Tibial artery (tissue), 4 donors: ENCODE results near the gene SEC16B.

Experiments
- DNase-seq, 2 donors: peaks; one replicate each; pipeline ENCODE4 v3.0.0-alpha.2; 2019
- H3K27ac ChIP-seq, 2 donors: fragments of 200-600 bp; sonication (generic) in 1 of 2; 1 replicate in 1 of 2; 2 replicates in 1 of 2; pipeline ENCODE4 v1.5.1; 2018 to 2019; ENCODE audit warnings: mild to moderate bottlenecking in 1 of 2
- H3K27me3 ChIP-seq, 2 donors: fragments of 200-600 bp; sonication (generic) in 1 of 2; one replicate each; pipeline versions ENCODE4 v1.5.1 to v1.6.0; 2016 to 2019
- H3K36me3 ChIP-seq, 3 donors: fragments of 200-600 bp; sonication (generic) in 2 of 3; one replicate each; pipeline ENCODE4 v1.5.1; 2016 to 2019; ENCODE audit warnings: mild to moderate bottlenecking in 2 of 3
- H3K4me1 ChIP-seq, 4 donors: fragments of 200-600 bp; sonication (generic) in 2 of 4; 1 replicate in 3 of 4; 2 replicates in 1 of 4; pipeline ENCODE4 v1.5.1; 2016 to 2019
- H3K4me3 ChIP-seq, 2 donors: fragments of 200-600 bp; sonication (generic) in 1 of 2; 1 replicate in 1 of 2; 2 replicates in 1 of 2; pipeline ENCODE4 v1.5.1; 2018 to 2019; ENCODE audit warnings: mild to moderate bottlenecking in 2 of 2
- H3K9me3 ChIP-seq, 3 donors: fragments of 200-600 bp; sonication (generic) in 1 of 3; one replicate each; pipeline ENCODE4 v1.5.1; 2016 to 2019
- CTCF ChIP-seq, 2 experiments: fragments of 200-600 bp in 1 of 2; fragments of 450-650 bp in 1 of 2; IDR thresholded peaks; one replicate each; pipeline ENCODE4 v1.5.1; 2017 to 2019; ENCODE audit warnings: antibody characterized with exemption in 2 of 2, mild to moderate bottlenecking in 1 of 2, moderate library complexity in 1 of 2
- intact Hi-C: fragments of 100-400 bp; cut with DNase I; formaldehyde crosslinking; loops from one replicate; pipeline ENCODE4 v1.15.0; 2023; ENCODE audit warnings: low total_unique reads

The SEC16B gene

GRCh38 chr1:177921590-177921989 lies 48.3 kb downstream of the SEC16B start:
- H3K9me3 ChIP-seq: no peaks in the 10 kb centered on the region
- no peak overlapping the region for H3K27ac ChIP-seq
- no peak overlapping the region for H3K4me3 ChIP-seq
- TF ChIP-seq CTCF (IDR thresholded peaks at IDR 0.05): no peak
- DNase-seq: no peak
- H3K36me3 ChIP-seq: no peaks in the 10 kb centered on the region
- H3K27me3 ChIP-seq: no peaks in the 10 kb centered on the region
- peaks cover 0 to under 1% (median 0%) of the 10 kb centered on the region in 4 donors for H3K4me1 ChIP-seq
- intact Hi-C loops: no loop called here

GRCh38 chr1:177920091-177920490 lies 49.8 kb downstream of the SEC16B start:
- intact Hi-C loops: no loop called here
- no peak for TF ChIP-seq CTCF (IDR thresholded peaks at IDR 0.05)
- H3K4me1 ChIP-seq: no peaks in the 10 kb centered on the region

DNA sequence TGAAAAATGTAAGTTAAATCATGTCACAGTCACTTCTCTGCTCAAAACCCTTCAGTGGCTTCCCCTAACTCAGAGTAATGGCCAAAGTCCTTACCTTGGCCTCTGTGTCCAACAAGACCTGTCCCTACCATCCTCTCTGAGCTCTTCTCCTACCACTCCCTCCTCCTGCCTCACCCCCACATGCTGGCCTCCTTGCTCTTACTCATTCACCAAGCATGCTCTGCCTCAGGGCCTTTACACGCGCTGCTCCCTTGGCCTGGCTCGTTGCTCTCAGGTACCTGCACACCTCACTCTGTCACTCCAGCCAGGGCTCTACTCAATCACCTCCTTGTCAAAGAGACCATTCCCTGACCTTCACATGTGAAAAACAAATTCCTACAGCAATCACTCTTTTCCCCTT lies 54.2 kb downstream of the SEC16B start:
- Histone ChIP-seq H3K36me3 (no peaks in the 10 kb centered on the region), H3K4me3 (no peak overlapping the region), H3K27ac (no peak overlapping the region), H3K9me3 (no peaks in the 10 kb centered on the region), H3K4me1 (no peaks in the 10 kb centered on the region), H3K27me3 (peaks cover 0 to 12% of the 10 kb centered on the region in 2 donors)
- TF ChIP-seq CTCF (IDR thresholded peaks at IDR 0.05): no peak
- intact Hi-C loops: no loop called here
- no peak for DNase-seq

More at GRCh38 chr1:177920091-177920490, 49.8 kb downstream of the SEC16B start:
- no peak for DNase-seq
- Histone ChIP-seq H3K36me3 (no peaks in the 10 kb centered on the region), H3K27me3 (no peaks in the 10 kb centered on the region), H3K27ac (no peak overlapping the region), H3K4me3 (no peak overlapping the region), H3K9me3 (no peaks in the 10 kb centered on the region)

DNA sequence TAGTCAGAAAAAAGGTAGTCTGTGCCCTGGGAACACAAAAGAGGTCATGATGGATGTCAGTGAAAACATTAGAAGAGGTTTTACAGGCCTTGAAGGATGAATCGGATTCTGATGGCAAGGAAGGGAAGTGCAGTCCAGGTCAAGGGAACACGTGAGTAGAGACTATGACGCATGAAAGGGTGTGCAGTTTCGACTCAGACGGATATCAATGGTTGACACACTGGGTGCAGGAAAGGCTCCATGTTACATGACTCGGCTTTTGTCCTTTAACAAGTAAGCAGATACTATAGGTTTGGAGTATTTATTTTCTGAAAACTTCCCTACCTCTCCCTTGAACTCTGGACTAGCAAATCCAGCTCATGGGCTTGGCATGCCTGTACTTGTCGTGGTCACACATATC lies 55.3 kb downstream of the SEC16B start:
- Histone ChIP-seq H3K9me3 (no peaks in the 10 kb centered on the region), H3K27ac (no peak overlapping the region), H3K4me3 (no peak overlapping the region), H3K36me3 (no peaks in the 10 kb centered on the region), H3K4me1 (no peaks in the 10 kb centered on the region), H3K27me3 (peaks cover 0 to 20% of the 10 kb centered on the region in 2 donors)
- no peak for TF ChIP-seq CTCF (IDR thresholded peaks at IDR 0.05)
- intact Hi-C loops: no loop called here
- no peak for DNase-seq

GRCh38 chr1:177913762-177914540 lies 55.9 kb downstream of the SEC16B start:
- H3K4me1 ChIP-seq: no peaks in the 10 kb centered on the region
- no peak for TF ChIP-seq CTCF (IDR thresholded peaks at IDR 0.05)
- H3K36me3 ChIP-seq: no peaks in the 10 kb centered on the region
- no peak for DNase-seq
- H3K27me3 ChIP-seq: peaks cover 0 to 20% of the 10 kb centered on the region in 2 donors
- no peaks in the 10 kb centered on the region for H3K9me3 ChIP-seq
- intact Hi-C loops: no loop called here
- no peak overlapping the region for H3K4me3 ChIP-seq
- H3K27ac ChIP-seq: no peak overlapping the region
